GM19023 (cell line): ENCODE results near the gene LRRC40.
"Not testable (repeated sequence)": the region's sequence is repeated elsewhere in the genome, so short reads cannot be mapped to it uniquely, and the experiment has no call there.

Source experiments
- ATAC-seq: cut with Tn5 transposase; IDR thresholded peaks from one replicate; pipeline ENCODE4 v1.9.1; 2021; ENCODE audit warnings: mild to moderate bottlenecking, moderate library complexity; ENCODE audit not compliant: unreplicated experiment

LRRC40 gene

GRCh38 chr1:70204139-70204538, 1.2 kb downstream of the LRRC40 start:
- no peak for ATAC-seq

GRCh38 chr1:70202173-70202758, 3.1 kb downstream of the LRRC40 start:
- no peak for ATAC-seq

GRCh38 chr1:70200065-70200464, 5.3 kb downstream of the LRRC40 start:
- ATAC-seq, result no peak

DNA sequence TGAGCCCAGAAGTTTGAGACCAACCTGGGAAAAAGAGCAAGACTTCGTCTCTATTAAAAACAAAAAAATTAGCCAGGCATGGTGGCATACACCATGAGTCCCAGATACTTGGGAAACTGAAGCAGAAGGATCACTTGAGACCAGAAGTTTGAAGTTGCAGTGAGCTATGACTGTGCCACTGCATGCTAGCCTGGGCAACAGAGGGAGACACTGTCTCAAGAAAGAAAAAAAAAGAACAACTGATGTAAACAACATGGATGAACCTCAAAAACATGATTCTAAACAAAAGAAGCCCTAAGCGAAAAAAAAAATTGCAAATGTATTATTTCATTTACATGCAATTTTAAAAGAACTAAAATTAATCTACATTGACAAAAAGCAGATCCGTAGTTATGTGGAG, 9.0 kb downstream of the LRRC40 start:
- ATAC-seq, result no peak

GRCh38 chr1:70195342-70195741, 10.0 kb downstream of the LRRC40 start:
- ATAC-seq, result peak; percentile 72

GRCh38 chr1:70194601-70195000, 10.8 kb downstream of the LRRC40 start:
- ATAC-seq, result no peak

- ATAC-seq, result not testable (repeated sequence)
These were observed 12.9 kb downstream of the LRRC40 start for GRCh38 chr1:70192446-70192845.

- no peak for ATAC-seq
These were observed 15.2 kb downstream of the LRRC40 start for GRCh38 chr1:70190180-70190579.

DNA sequence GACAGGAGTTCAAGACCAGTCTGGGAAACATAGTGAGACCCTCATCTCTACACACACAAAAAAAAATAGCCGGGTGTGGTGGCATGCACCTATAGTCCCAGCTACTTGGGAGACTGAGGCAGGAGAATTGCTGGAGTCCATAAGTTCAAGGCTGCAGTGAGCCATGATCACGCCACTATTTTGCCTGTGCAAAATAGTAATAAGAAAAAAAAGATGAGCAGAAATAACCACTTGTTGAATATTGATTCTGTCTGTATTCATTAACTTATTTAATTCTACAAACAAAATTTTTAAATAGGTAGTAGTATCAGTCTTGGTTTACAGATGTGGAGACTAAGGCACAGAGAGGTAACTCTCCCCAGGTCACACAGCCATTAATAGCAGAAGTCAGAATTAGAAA, 16.9 kb downstream of the LRRC40 start:
- ATAC-seq, result no peak

DNA sequence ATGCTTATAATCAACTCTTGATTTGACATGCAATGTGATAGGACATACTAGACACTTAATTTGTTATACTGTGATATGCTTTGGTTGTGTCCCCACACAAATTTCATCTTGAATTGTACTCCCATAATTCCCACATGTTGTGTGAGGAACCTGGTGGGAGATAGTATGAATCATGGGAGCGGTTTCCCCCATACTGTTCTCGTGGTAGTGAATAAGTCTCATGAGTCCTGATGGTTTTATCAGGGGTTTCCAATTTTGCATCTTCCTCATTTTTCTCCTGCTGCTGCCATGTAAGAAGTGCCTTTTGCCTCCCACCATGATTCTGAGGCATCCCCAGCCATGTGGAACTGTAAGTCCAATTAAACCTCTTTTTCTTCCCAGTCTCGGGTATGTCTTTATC, 20.2 kb downstream of the LRRC40 start:
- not testable (repeated sequence) for ATAC-seq

GRCh38 chr1:70171512-70171911, 33.9 kb downstream of the LRRC40 start:
- no peak for ATAC-seq

GRCh38 chr1:70169018-70169839, 36.1 kb downstream of the LRRC40 start:
- no peak for ATAC-seq

DNA sequence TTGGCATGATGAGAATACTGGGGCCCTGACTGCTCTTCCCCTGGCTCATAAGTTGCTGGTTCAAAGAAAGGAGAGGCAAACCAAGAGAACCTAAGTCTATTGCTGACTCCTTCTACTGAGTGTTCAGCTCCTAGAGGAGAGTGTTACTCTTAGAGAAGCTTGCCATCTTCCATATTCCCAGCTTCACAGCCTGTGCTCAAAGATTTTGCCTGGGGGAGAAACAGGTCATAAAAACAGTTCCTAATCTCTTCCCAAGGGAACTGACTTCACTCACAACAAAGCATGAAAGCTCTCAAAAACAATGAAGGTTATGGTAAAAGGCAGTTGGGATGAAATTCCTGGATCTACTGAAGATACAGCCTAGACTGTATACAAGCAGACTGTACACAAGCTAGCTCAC, 37.1 kb downstream of the LRRC40 start:
- ATAC-seq, result no peak

GRCh38 chr1:70164350-70164749, 41.0 kb downstream of the LRRC40 start:
- ATAC-seq, result no peak

- no peak for ATAC-seq
These were observed 48.8 kb downstream of the LRRC40 start for GRCh38 chr1:70156529-70157120.

DNA sequence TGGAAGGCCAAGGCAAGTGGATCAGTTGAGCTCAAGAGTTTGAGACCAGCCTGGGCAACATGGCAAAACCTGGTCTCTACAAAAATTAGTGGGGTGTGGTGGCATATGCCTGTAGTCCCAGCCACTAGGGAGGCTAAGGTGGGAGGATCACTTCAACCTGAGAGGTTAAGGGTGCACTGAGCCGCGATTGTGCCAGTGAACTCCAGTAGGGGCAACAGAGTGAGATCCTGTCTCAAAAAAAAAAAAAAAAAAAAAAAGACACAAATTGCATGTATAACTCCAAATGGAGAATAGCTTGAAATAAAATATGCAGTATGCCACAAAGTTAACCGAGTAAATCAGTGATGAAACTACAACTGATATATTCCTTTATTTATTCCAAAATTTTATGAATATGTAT, 51.6 kb downstream of the LRRC40 start:
- ATAC-seq, result no peak

- no peak for ATAC-seq
These were observed 54.9 kb downstream of the LRRC40 start for GRCh38 chr1:70150444-70150843.

DNA sequence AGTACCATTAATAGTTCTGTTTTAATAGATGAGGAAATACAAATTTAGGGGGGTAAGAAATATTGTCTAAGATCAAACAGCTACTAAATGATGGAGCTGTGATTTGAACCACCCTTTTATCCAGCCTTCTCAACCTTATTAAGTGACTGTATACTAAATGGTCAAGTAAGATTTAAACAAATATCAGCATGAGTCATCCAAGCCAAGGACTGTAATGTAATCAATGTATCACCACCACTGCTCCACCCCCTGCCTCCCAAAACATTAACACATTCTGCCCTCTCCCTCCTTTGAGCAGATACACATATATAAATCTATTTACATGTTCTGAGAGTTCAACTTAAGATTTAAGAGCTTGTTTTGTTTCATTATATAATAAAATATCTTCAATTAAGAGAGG, 58.9 kb downstream of the LRRC40 start:
- no peak for ATAC-seq

DNA sequence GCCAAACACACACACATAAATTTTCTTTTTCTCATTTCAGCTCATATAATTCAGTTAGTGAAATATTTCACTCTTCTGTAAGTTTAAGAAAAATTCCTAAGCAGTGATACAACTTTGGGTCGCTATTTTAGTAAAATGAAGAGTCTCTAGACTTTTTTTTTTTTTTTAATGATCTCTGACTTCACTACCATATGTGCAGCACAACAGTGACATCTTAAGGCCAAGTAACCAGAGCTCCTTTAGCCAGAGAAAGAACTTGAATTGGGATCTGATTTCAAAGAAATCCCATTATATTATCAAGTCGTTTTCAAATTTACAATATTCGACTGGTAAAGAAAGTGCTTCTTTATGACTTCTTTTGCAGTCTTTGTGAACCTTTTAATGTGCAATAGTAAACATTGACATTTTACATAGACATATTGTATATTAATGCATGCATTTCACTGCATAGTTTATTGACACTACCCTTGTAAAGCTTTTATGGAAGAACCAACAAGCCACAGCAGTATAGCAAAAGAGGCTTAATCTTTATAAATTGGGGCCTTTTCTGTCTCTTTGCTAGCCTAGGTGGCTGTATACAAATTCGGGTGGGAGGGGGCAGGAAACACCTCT, 62.2 kb downstream of the LRRC40 start:
- no peak for ATAC-seq

- ATAC-seq, result no peak
These were observed 63.3 kb downstream of the LRRC40 start for GRCh38 chr1:70142075-70142474.

GRCh38 chr1:70140894-70141293, 64.5 kb downstream of the LRRC40 start:
- no peak for ATAC-seq

DNA sequence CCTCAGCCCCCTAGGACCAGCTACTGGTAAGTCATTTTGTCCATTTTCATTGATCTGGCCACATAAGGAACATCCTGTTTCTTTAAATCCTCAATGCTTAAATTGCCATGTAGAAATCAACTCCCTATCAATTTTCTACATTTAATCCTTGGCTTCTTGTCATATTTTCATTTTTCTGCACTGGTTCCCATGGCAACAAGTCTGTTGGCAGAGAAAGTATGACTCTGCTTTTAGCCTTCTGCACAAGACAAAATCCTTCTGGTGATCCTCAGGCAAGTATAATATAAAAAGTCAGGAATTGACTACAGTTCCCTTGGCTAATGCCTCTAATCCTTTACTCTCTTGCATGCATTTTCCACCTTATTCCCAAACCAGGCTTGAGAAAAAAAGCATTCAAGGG, 65.0 kb downstream of the LRRC40 start:
- ATAC-seq, result no peak
